ENCODE data around the gene RAD17. TPM values are rescaled to one million over a fixed set of nuclear protein-coding genes. Genes with fewer than 3 reads are reported as not detected.

The RAD17 gene
- total RNA-seq, 4 donors from 2014 or later = 4.9 to 18.3 (median 10.9) TPM

DNA sequence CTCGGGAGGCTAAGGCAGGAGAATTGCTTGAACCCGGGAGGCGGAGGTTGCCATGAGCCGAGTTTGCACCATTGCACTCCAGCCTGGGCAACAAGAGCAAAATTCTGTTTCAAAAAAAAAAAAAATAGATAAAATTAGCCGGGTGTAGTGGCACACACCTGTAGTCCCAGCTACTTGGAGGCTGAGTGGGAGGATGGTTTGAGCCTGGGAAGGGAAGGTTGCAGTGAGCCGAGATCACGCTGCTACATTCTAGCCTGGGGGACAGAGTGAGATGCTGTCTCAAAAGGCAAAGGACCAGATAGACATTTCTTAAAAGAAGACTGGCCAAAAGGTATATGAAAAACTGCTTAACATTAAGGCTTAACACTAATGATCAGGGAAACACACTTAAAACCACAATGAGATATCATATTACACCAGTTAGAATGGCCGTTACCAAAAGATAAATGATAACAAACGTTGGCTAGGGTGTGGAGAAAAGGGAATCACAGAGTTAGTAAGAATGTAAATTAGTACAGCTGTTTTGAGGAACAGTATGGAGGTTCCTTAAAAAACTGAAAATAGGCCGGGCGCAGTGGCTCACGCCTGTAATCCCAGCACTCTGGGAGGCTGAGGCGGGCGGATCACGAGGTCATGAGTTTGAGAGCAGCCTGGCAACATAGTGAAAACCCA is 35.2 kb downstream of the RAD17 start:
- peaks cover 0 to 92% (median 0%) of the 10 kb centered on the region in 3 donors for H3K36me3 ChIP-seq

DNA sequence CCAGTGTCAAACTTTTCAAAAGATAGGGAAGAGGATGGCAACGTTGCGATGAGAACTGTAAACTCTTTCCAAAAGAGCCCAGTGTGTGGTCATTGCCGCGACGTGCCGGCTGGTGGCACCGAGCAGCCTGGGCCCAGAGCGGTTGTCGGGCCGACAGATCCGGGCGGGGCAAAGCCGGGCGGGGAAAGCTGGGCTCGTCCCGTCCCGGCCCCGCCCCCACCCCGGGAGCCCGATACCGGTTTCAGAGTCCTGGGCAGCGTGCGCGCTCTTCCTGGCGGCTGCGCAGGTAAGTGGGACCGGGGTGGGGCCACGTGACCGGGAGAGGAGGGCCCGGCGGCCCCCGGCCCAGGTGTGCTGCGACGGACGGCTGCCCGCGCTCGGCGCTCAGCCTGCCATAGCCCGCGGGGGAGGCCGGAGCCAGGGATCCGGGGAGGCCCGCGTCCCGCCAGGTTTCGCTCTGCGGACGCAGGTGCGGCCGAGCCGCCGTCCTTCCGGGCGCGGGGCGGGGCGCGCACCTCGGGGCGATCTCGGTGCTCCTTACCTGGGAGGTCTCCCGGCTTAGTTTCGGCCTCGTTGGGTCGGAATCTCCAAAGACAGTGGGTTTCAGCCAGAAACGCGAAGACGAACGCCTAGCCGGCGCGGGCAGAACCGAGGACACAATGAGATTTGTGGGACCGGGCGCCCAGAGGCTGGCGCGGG is 45.4 kb downstream of the RAD17 start, which contains the start of gene MARVELD2:
MARVELD2 (plus strand) TSS at position 232 of the 699 bp plus-strand sequence. CDS start 4,270 bp downstream, outside the sequence.
- 1 to 4% methylated on average over 5 to 10 of the region's 78 CpGs for WGBS, 2 donors
- Histone ChIP-seq H3K9me3 (no peaks in the 10 kb centered on the region), H3K4me3 (peak within 1 kb of the TSS; percentile 58 to 85 (median 75)), H3K4me1 (peaks cover 0 to 19% (median 0%) of the 10 kb centered on the region in 3 donors), H3K36me3 (peaks cover 0 to 55% (median 0%) of the 10 kb centered on the region in 3 donors), H3K27ac (peak within 1 kb of the TSS; percentile 86 to 93 (median 88)), H3K27me3 (no peaks in the 10 kb centered on the region)
- intact Hi-C loops (cut with DNase I) = no loop called here
- TF ChIP-seq, protein P1, sequence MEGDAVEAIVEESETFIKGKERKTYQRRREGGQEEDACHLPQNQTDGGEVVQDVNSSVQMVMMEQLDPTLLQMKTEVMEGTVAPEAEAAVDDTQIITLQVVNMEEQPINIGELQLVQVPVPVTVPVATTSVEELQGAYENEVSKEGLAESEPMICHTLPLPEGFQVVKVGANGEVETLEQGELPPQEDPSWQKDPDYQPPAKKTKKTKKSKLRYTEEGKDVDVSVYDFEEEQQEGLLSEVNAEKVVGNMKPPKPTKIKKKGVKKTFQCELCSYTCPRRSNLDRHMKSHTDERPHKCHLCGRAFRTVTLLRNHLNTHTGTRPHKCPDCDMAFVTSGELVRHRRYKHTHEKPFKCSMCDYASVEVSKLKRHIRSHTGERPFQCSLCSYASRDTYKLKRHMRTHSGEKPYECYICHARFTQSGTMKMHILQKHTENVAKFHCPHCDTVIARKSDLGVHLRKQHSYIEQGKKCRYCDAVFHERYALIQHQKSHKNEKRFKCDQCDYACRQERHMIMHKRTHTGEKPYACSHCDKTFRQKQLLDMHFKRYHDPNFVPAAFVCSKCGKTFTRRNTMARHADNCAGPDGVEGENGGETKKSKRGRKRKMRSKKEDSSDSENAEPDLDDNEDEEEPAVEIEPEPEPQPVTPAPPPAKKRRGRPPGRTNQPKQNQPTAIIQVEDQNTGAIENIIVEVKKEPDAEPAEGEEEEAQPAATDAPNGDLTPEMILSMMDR (IDR thresholded peaks at IDR 0.05) = peak in 5 of 6 experiments; percentile 15 to 59 (median 45)
- peak in 3 of 4 donors; percentile 34 to 63 (median 34) for TF ChIP-seq POLR2A (IDR thresholded peaks at IDR 0.05)
- no peak for DNase-seq

More for the DNA sequence above, 35.2 kb downstream of the RAD17 start:
- TF ChIP-seq, protein P1 (IDR thresholded peaks at IDR 0.05) = no peak
- TF ChIP-seq POLR2A (IDR thresholded peaks at IDR 0.05) = no peak
- 88 to 91% methylated on average over 15 of the region's 15 CpGs for WGBS, 2 donors
- Histone ChIP-seq H3K4me1 (no peaks in the 10 kb centered on the region), H3K9me3 (no peaks in the 10 kb centered on the region), H3K27ac (no peak overlapping the region), H3K27me3 (no peaks in the 10 kb centered on the region), H3K4me3 (no peak overlapping the region)
- intact Hi-C loops (cut with DNase I) = no loop called here
- DNase-seq = no peak

- H3K36me3 ChIP-seq = peaks cover 0 to 51% (median 0%) of the 10 kb centered on the region in 3 donors
- no peaks in the 10 kb centered on the region for H3K9me3 ChIP-seq
- H3K4me3 ChIP-seq = peak overlapping the region; percentile 58 to 85 (median 75)
- peak overlapping the region; percentile 86 to 93 (median 88) for H3K27ac ChIP-seq
- intact Hi-C loops (cut with DNase I) = no loop called here
- H3K27me3 ChIP-seq = no peaks in the 10 kb centered on the region
- TF ChIP-seq, protein P1 (IDR thresholded peaks at IDR 0.05) = no peak
- no peak for TF ChIP-seq POLR2A (IDR thresholded peaks at IDR 0.05)
- DNase-seq = no peak
- H3K4me1 ChIP-seq = peaks cover 0 to 19% (median 0%) of the 10 kb centered on the region in 3 donors
- 31 to 47% methylated on average over 14 to 15 of the region's 18 CpGs for WGBS, 2 donors
These were observed 46.0 kb downstream of the RAD17 start for GRCh38 chr5:69415584-69415958.

- no peaks in the 10 kb centered on the region for H3K9me3 ChIP-seq
- peaks cover 0 to 19% (median 0%) of the 10 kb centered on the region in 3 donors for H3K4me1 ChIP-seq
- H3K27ac ChIP-seq = peak overlapping the region in 3 of 4 donors; percentile 86 to 93 (median 89)
- no peak for TF ChIP-seq POLR2A (IDR thresholded peaks at IDR 0.05)
- TF ChIP-seq, protein P1 (IDR thresholded peaks at IDR 0.05) = no peak
- 41 to 68% methylated on average over 6 of the region's 6 CpGs for WGBS, 2 donors
- H3K4me3 ChIP-seq = peak overlapping the region; percentile 58 to 85 (median 75)
- intact Hi-C loops (cut with DNase I) = no loop called here
- H3K27me3 ChIP-seq = no peaks in the 10 kb centered on the region
- no peak for DNase-seq
- peaks cover 0 to 45% (median 0%) of the 10 kb centered on the region in 3 donors for H3K36me3 ChIP-seq
These were observed 46.6 kb downstream of the RAD17 start for GRCh38 chr5:69416180-69416579.

DNA sequence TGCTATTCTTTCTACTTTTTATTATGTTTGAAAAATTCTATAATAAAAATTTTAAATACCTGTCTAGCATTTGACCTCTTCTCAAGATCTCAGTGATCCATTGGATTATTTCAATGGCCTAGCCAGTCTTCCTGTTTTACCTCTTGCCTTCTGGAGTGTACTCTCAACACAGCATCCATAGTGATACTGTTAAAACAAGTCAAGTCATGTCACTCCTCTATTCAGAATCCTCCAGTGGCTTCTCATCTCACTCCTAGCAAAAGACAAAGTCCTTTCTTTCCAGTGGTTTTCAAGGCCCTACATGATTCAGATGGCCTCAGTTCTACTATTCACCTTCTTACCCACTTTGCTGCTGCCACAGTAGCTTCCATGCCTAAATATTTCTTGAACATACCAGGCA is 47.1 kb downstream of the RAD17 start:
- Histone ChIP-seq H3K4me3 (peak overlapping the region in 1 of 4 donors; percentile 79), H3K27ac (peak overlapping the region in 2 of 4 donors; percentile 86 to 93), H3K9me3 (no peaks in the 10 kb centered on the region), H3K27me3 (no peaks in the 10 kb centered on the region), H3K4me1 (peaks cover 0 to 19% (median 0%) of the 10 kb centered on the region in 3 donors), H3K36me3 (peaks cover 0 to 40% (median 0%) of the 10 kb centered on the region in 3 donors)
- intact Hi-C loops (cut with DNase I) = no loop called here
- no peak for DNase-seq
- TF ChIP-seq, protein P1 (IDR thresholded peaks at IDR 0.05) = no peak
- TF ChIP-seq POLR2A (IDR thresholded peaks at IDR 0.05) = no peak

Data from esophagus squamous epithelium (tissue), 5 donors.